Epithelial cell of alveolus of lung (primary cell): Measurements from ENCODE around the gene NSRP1. TPM values are rescaled to one million over a fixed set of nuclear protein-coding genes. Genes with fewer than 3 reads are reported as not detected.

ENCODE experiments used
- total RNA-seq: library from RNA; depleted of rRNA; stranded (reverse); fragments of >200 nt; gene quantifications from 2 replicates; pipeline ENCODE4 v1.2.1, GENCODE V29; 2015

Gene NSRP1
- 4.1 and 15.2 TPM in 2 replicates for total RNA-seq

GRCh38 chr17:30116661-30117551 lies at the start of gene NSRP1:
TSS of gene NSRP1 (plus strand) at chr17:30116816. CDS start at chr17:30116844, 28 bp downstream.

GRCh38 chr17:30235386-30236296 lies 119.0 kb downstream of the NSRP1 start, which contains the start of gene SLC6A4:
TSS of gene SLC6A4 (minus strand) at chr17:30235697. CDS start at chr17:30221958, 13,739 bp downstream.

Other genes starting within 250 kb of the NSRP1 start
- 7.6 and 50.9 TPM in 2 replicates for gene SSH2, start 186.6 kb upstream of the NSRP1 start, total RNA-seq
- not detected in 2 replicates for gene EFCAB5, start 175.2 kb upstream of the NSRP1 start, total RNA-seq
- gene SLC6A4, start 118.9 kb downstream of the NSRP1 start, total RNA-seq = 0.32 TPM in 1 of 2 replicates, not detected in the other
- gene BLMH, start 175.1 kb downstream of the NSRP1 start, total RNA-seq = 19.0 and 37.2 TPM in 2 replicates
- not detected in 2 replicates for gene TMIGD1, start 217.2 kb downstream of the NSRP1 start, total RNA-seq